ENCODE measurements around the gene RFC3.

DNA sequence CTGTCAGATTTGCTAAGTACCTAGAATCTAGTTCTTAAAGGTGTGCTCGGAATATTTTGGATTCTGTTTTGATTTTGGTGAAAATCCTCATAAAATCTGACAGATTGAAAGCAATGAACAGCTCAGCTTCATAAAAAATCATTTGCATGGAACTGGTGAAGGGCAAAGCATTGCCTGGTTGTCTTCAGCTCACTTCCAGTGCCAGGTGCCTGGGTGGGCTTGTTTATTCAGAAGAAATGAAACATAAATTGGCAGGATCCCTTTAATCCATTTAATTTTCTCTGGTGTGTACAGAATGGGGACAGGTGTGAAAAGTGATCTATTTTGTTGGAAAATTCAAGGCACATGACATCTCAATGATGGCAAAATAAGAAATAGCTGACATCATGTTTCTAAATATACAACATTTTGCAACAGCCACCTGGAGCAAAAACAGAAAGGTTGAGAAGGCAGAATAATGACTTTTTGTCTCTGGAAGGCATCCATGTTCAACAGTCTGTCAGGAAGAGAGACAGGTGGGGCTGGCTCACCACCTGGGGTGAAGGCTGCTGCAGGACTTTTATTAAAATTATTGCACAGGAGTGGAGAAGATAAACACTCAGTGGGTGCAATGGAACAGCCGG lies 52.2 kb downstream of the RFC3 start:
- TF ChIP-seq POLR2A (IDR thresholded peaks at IDR 0.05) (no peak), CTCF (IDR thresholded peaks at IDR 0.05) (no peak)

All from lower leg skin (tissue), 3 donors.